Neuronal stem cell (in vitro differentiated cells): Measurements from ENCODE around the gene ITPR1.

Experiments
- DNase-seq: peaks from one replicate; pipeline ENCODE4 v3.0.0-alpha.2; 2013; ENCODE audit warnings: low spot score
- H2AFZ ChIP-seq: one replicate; pipeline ENCODE4 v1.6.1; 2013; ENCODE audit warnings: mild to moderate bottlenecking, low read length, inconsistent platforms
- H2AK5ac ChIP-seq: 2 replicates; pipeline ENCODE4 v1.6.1; 2013; ENCODE audit warnings: low read depth, mild to moderate bottlenecking, inconsistent platforms, low read length, moderate library complexity, mixed read lengths
- H2BK120ac ChIP-seq: 2 replicates; pipeline ENCODE4 v1.6.1; 2013; ENCODE audit warnings: low read depth, mild to moderate bottlenecking, inconsistent platforms, low read length, moderate library complexity, mixed read lengths
- H2BK12ac ChIP-seq: one replicate; pipeline ENCODE4 v1.6.1; 2013; ENCODE audit warnings: low read length, inconsistent platforms
- H2BK15ac ChIP-seq: 2 replicates; pipeline ENCODE4 v1.6.1; 2013; ENCODE audit warnings: mild to moderate bottlenecking, low read length, inconsistent platforms, mixed read lengths
- H2BK5ac ChIP-seq: one replicate; pipeline ENCODE4 v1.6.1; 2013; ENCODE audit warnings: inconsistent platforms, mild to moderate bottlenecking, low read length, moderate library complexity
- H3K14ac ChIP-seq: one replicate; pipeline ENCODE4 v1.6.1; 2013; ENCODE audit warnings: low read length, inconsistent platforms
- H3K18ac ChIP-seq: 2 replicates; pipeline ENCODE4 v1.6.1; 2013; ENCODE audit warnings: low read length, inconsistent platforms
- H3K23ac ChIP-seq: 2 replicates; pipeline ENCODE4 v1.6.1; 2013; ENCODE audit warnings: low read depth, mild to moderate bottlenecking, mixed read lengths, low read length, inconsistent platforms; ENCODE audit not compliant: poor library complexity
- H3K27ac ChIP-seq: replicated peaks from 3 replicates; pipeline ENCODE4 v1.5.1; 2013; ENCODE audit warnings: low read length, inconsistent platforms
- H3K27me3 ChIP-seq, 3 experiments: 2 replicates each; pipeline ENCODE4 v1.6.1; 2013; ENCODE audit warnings: low read length in 3 of 3, mild to moderate bottlenecking in 2 of 3, inconsistent platforms in 1 of 3, low read depth in 1 of 3, mixed read lengths in 1 of 3, moderate library complexity in 1 of 3; ENCODE audit not compliant: control insufficient read depth in 3 of 3, insufficient read depth in 3 of 3
- H3K36me3 ChIP-seq, 2 donors: replicated peaks in 1 of 2; 2 replicates each; pipeline ENCODE4 v1.6.1; 2013; ENCODE audit warnings: low read length in 2 of 2; ENCODE audit not compliant: control insufficient read depth in 2 of 2, insufficient read depth in 2 of 2
- H3K4ac ChIP-seq: 2 replicates; pipeline ENCODE4 v1.6.1; 2013; ENCODE audit warnings: inconsistent platforms, mild to moderate bottlenecking, low read length, moderate library complexity
- H3K4me1 ChIP-seq, 2 donors: 1 replicate in 1 of 2; 2 replicates in 1 of 2; pipeline ENCODE4 v1.6.1; 2013; ENCODE audit warnings: low read length in 2 of 2, low read depth in 1 of 2; ENCODE audit not compliant: control insufficient read depth in 2 of 2, insufficient read depth in 1 of 2
- H3K4me2 ChIP-seq: one replicate; pipeline ENCODE4 v1.6.1; 2013; ENCODE audit warnings: mild to moderate bottlenecking, low read length, inconsistent platforms; ENCODE audit not compliant: insufficient read depth, poor library complexity, severe bottlenecking
- H3K4me3 ChIP-seq, 2 donors: 2 replicates each; pipeline ENCODE4 v1.5.1; 2013; ENCODE audit warnings: low read length in 2 of 2, mild to moderate bottlenecking in 2 of 2, inconsistent platforms in 1 of 2, moderate library complexity in 1 of 2
- H3K79me1 ChIP-seq: one replicate; pipeline ENCODE4 v1.6.1; 2013; ENCODE audit warnings: low read depth, mild to moderate bottlenecking, inconsistent platforms, low read length, moderate library complexity
- H3K9ac ChIP-seq: one replicate; pipeline ENCODE4 v1.6.1; 2013; ENCODE audit warnings: mild to moderate bottlenecking, low read depth, low read length, inconsistent platforms; ENCODE audit not compliant: poor library complexity
- H3K9me3 ChIP-seq, 2 donors: replicated peaks in 1 of 2; 2 replicates each; pipeline versions ENCODE3 to v1.6.1; 2013; ENCODE audit warnings: low read length in 2 of 2, mild to moderate bottlenecking in 2 of 2, inconsistent platforms in 1 of 2, low read depth in 1 of 2, mixed read lengths in 1 of 2, moderate library complexity in 1 of 2; ENCODE audit not compliant: control insufficient read depth in 2 of 2, insufficient read depth in 1 of 2
- H4K8ac ChIP-seq: one replicate; pipeline ENCODE4 v1.6.1; 2013; ENCODE audit warnings: low read depth, mild to moderate bottlenecking, inconsistent platforms, low read length, moderate library complexity
- H4K91ac ChIP-seq: one replicate; pipeline ENCODE4 v1.6.1; 2013; ENCODE audit warnings: low read length, low read depth, mild to moderate bottlenecking, inconsistent platforms; ENCODE audit not compliant: poor library complexity
- WGBS, 2 donors: extraction: QIAGEN DNeasy Blood & Tissue Kit; methylation state at CpG; one replicate each; pipeline ENCODE4 v1.1.7; 2013; ENCODE audit warnings: missing lambda C conversion rate in 2 of 2, mixed read lengths in 1 of 2; ENCODE audit not compliant: insufficient read length in 2 of 2, insufficient replicate concordance in 1 of 2; ENCODE audit errors: extremely low coverage in 2 of 2; 5-methylcytosine and 5-hydroxymethylcytosine counted together

ITPR1 gene

GRCh38 chr3:4460334-4460733 is 32.8 kb upstream of the ITPR1 start:
- no peak overlapping the region for H2BK15ac ChIP-seq
- H2AK5ac ChIP-seq, result no peak overlapping the region
- no peak overlapping the region for H2BK5ac ChIP-seq
- no peaks in the 10 kb centered on the region for H3K36me3 ChIP-seq
- H3K79me1 ChIP-seq, result no peaks in the 10 kb centered on the region
- H3K27ac ChIP-seq, result no peak overlapping the region
- H3K9me3 ChIP-seq, result no peaks in the 10 kb centered on the region
- no peak overlapping the region for H2BK120ac ChIP-seq
- no peak overlapping the region for H4K91ac ChIP-seq
- no peak overlapping the region for H2AFZ ChIP-seq
- no peak overlapping the region for H3K4ac ChIP-seq
- no peak overlapping the region for H3K4me2 ChIP-seq
- H3K9ac ChIP-seq, result no peak overlapping the region
- no peak overlapping the region for H3K4me3 ChIP-seq
- no CpG with 5 or more reads among the region's 4 CpGs for WGBS, 2 donors
- H3K23ac ChIP-seq, result no peak overlapping the region
- no peak overlapping the region for H3K18ac ChIP-seq
- no peak overlapping the region for H4K8ac ChIP-seq
- no peaks in the 10 kb centered on the region for H3K4me1 ChIP-seq
- no peaks in the 10 kb centered on the region for H3K27me3 ChIP-seq
- DNase-seq, result no peak
- H2BK12ac ChIP-seq, result no peak overlapping the region
- no peak overlapping the region for H3K14ac ChIP-seq

GRCh38 chr3:4461468-4462090 is 31.6 kb upstream of the ITPR1 start:
- Histone ChIP-seq H2BK15ac (no peak overlapping the region), H3K9ac (no peak overlapping the region), H4K91ac (no peak overlapping the region), H3K27ac (no peak overlapping the region), H2AFZ (no peak overlapping the region), H3K79me1 (no peaks in the 10 kb centered on the region), H3K4me1 (no peaks in the 10 kb centered on the region), H3K4me2 (no peak overlapping the region), H3K27me3 (no peaks in the 10 kb centered on the region), H2BK12ac (no peak overlapping the region), H3K4ac (no peak overlapping the region), H3K36me3 (no peaks in the 10 kb centered on the region), H2BK120ac (no peak overlapping the region), H4K8ac (no peak overlapping the region), H3K23ac (no peak overlapping the region), H3K18ac (no peak overlapping the region), H3K9me3 (no peaks in the 10 kb centered on the region), H3K14ac (no peak overlapping the region), H3K4me3 (no peak overlapping the region), H2AK5ac (no peak overlapping the region), H2BK5ac (no peak overlapping the region)
- DNase-seq, result no peak
- WGBS, 2 donors, result no CpG with 5 or more reads among the region's 2 CpGs

GRCh38 chr3:4462369-4463040 is 30.6 kb upstream of the ITPR1 start:
- H3K18ac ChIP-seq, result no peak overlapping the region

GRCh38 chr3:4464576-4464975 is 28.6 kb upstream of the ITPR1 start:
- no peak overlapping the region for H3K27ac ChIP-seq
- no peak overlapping the region for H3K4me2 ChIP-seq
- no peak overlapping the region for H3K14ac ChIP-seq
- no peak overlapping the region for H4K8ac ChIP-seq
- no peak overlapping the region for H3K4me3 ChIP-seq
- no peak overlapping the region for H4K91ac ChIP-seq
- no peak overlapping the region for H2BK12ac ChIP-seq
- H3K9ac ChIP-seq, result no peak overlapping the region
- H2BK120ac ChIP-seq, result no peak overlapping the region
- no peak overlapping the region for H2BK5ac ChIP-seq
- H2AK5ac ChIP-seq, result no peak overlapping the region
- no peak overlapping the region for H2BK15ac ChIP-seq
- no peak overlapping the region for H3K4ac ChIP-seq
- no peaks in the 10 kb centered on the region for H3K36me3 ChIP-seq
- no peaks in the 10 kb centered on the region for H3K79me1 ChIP-seq
- no peaks in the 10 kb centered on the region for H3K9me3 ChIP-seq
- no peak for DNase-seq
- no peaks in the 10 kb centered on the region for H3K27me3 ChIP-seq
- no peaks in the 10 kb centered on the region for H3K4me1 ChIP-seq
- H2AFZ ChIP-seq, result no peak overlapping the region
- H3K23ac ChIP-seq, result no peak overlapping the region
- whole genome bisulfite sequencing, 2 donors, result no CpG with 5 or more reads among the region's 1 CpG
- H3K18ac ChIP-seq, result no peak overlapping the region

More at GRCh38 chr3:4462369-4463040, 30.6 kb upstream of the ITPR1 start:
- H3K9ac ChIP-seq, result no peak overlapping the region
- H3K4me2 ChIP-seq, result no peak overlapping the region
- no peak overlapping the region for H3K14ac ChIP-seq
- H3K23ac ChIP-seq, result no peak overlapping the region
- WGBS, 2 donors, result no CpG with 5 or more reads among the region's 3 CpGs
- no peak overlapping the region for H3K4ac ChIP-seq
- no peak overlapping the region for H2BK12ac ChIP-seq
- H2AK5ac ChIP-seq, result no peak overlapping the region
- H3K79me1 ChIP-seq, result no peaks in the 10 kb centered on the region
- no peak overlapping the region for H4K91ac ChIP-seq
- H2AFZ ChIP-seq, result no peak overlapping the region
- no peaks in the 10 kb centered on the region for H3K27me3 ChIP-seq
- H3K9me3 ChIP-seq, result no peaks in the 10 kb centered on the region
- no peaks in the 10 kb centered on the region for H3K4me1 ChIP-seq
- H2BK15ac ChIP-seq, result no peak overlapping the region
- no peak overlapping the region for H4K8ac ChIP-seq
- H3K36me3 ChIP-seq, result no peaks in the 10 kb centered on the region
- H3K4me3 ChIP-seq, result no peak overlapping the region
- H2BK5ac ChIP-seq, result no peak overlapping the region
- no peak for DNase-seq
- H2BK120ac ChIP-seq, result no peak overlapping the region
- no peak overlapping the region for H3K27ac ChIP-seq
